HG03108 (cell line): ENCODE measurements around the gene ECHDC3.
A peak's percentile ranks its signal among the peaks of the same experiment; 100 is the strongest.
"Not testable (repeated sequence)": the region's sequence is repeated elsewhere in the genome, so short reads cannot be mapped to it uniquely, and the experiment has no call there.

ENCODE experiments used
- ATAC-seq: cut with Tn5 transposase; IDR thresholded peaks from one replicate; pipeline ENCODE4 v1.9.1; 2021; ENCODE audit warnings: moderate library complexity; ENCODE audit not compliant: unreplicated experiment

Gene ECHDC3, protein sequence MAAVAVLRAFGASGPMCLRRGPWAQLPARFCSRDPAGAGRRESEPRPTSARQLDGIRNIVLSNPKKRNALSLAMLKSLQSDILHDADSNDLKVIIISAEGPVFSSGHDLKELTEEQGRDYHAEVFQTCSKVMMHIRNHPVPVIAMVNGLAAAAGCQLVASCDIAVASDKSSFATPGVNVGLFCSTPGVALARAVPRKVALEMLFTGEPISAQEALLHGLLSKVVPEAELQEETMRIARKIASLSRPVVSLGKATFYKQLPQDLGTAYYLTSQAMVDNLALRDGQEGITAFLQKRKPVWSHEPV

GRCh38 chr10:11742009-11742778 lies at the start of gene ECHDC3:
ECHDC3 (plus strand) TSS chr10:11742382; CDS start chr10:11742577, 195 bp downstream.
- ATAC-seq = peak; percentile 65

DNA sequence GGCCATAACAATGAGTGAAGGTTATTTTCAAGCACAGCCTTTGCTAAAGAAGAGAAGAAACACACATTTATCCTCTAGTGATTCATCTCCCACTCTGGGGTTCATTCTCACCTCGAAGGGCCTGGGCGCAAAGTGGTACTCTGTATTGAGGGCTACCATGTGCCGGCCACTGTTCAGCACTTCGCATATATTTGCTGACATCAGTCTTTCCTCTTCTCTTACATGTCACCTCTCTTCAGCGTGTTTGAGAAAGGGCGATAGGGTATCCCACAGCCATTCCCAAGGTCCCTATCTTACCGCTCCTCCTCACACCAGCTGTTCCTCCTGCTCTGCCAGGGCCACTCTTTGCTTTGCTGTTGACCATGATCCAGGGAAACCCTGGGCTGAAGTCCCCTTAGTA lies 48.8 kb upstream of the ECHDC3 start:
- no peak for ATAC-seq

- no peak for ATAC-seq
These were observed 46.4 kb upstream of the ECHDC3 start for GRCh38 chr10:11695779-11696178.

DNA sequence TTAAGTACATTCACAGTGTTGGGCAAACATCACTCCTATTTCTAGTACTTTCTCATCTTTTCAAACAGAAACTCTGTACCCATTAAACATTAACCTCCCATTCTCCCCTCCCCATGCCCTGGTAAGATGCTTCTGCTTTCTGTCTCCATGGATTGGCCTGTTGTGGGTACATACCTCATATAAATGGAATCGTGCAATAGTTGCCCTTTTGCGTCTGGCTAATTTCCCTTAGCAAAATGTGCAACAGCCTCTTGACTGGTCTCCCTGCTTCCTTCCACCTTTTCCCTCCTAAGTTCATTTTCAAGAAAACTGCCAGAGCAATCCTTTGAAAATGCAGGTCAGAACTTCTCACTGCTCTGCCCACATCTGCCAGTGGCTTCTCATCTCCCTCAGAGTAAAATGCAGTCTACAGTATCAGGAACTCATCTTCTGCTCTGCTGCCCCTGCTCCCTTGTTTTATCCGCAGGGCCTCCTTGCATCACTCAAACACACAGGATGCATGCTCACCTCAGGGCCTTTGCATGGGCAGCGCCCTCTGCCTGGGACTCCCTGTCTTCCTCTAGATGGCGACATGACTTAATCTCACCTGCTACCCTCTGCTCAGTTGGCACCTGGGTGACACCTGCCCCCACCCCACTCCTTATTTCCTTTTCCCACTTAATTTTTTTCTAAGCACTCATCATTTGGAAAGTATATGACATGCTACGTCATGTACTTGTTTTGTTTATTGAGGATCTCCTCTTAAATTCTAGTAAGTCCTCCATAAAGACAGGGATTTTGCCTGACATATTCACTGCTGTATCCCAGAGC lies 44.3 kb upstream of the ECHDC3 start:
- ATAC-seq = peak; percentile 37

DNA sequence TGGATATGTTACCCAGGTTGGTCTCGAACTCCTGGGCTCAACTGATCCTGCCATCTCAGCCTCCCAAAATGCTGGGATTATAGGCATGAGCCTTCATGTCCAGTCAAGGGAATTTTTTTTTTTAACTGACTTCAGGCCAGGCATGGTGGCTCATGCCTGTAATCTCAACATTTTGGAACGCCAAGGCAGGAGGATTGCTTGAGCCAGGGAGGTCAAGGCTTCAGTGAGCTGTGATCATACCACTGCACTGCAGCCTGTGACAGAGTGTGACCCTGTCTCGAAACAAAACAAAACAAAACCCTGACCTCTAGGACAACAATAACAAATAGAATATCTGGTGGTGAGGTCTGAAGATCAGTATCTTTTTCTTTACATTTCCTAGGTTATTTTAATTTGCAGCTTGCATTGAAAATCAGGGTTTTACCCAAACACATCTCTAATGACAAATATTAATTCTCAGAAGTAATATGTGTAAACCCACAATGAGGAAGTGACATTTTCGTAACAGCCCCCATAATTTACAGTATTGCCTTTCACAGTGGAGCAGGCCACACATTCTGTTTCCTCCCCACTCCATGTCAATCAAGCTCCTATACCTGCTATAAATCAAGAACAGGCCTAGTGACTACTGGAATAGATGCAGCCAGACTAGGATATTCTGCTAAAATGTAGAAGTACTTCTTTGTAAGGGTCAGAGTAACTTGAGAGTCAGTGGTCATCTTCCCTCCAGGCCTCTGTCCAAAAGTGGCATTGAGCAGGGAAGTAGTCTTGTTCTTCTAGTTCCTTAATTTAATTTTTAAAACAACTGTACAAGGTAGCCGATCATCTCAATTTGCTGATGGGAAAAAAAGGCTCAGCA lies 43.3 kb upstream of the ECHDC3 start:
- ATAC-seq = peak; percentile 71

- ATAC-seq = no peak
These were observed 42.6 kb upstream of the ECHDC3 start for GRCh38 chr10:11699550-11700097.

DNA sequence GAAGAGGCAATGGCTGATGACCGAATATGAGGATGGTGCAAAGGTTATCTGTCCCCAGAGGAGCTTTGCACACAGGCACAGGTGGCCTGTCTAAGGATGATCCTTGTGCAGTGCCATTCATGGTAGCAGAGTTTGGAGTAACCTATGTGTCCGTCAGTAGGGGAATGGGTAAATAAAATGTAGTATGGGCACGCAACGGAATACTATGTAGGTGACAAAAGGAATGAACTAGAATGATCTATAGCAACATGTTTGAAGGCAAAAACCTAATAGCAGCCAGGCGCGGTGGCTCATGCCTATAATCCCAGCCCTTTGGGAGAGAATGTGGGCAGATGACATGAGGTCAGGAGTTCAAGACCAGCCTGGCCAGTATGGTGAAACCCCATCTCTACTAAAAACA lies 41.6 kb upstream of the ECHDC3 start:
- no peak for ATAC-seq

- no peak for ATAC-seq
These were observed 40.6 kb upstream of the ECHDC3 start for GRCh38 chr10:11701451-11702095.

GRCh38 chr10:11702264-11702663 lies 39.9 kb upstream of the ECHDC3 start:
- ATAC-seq = no peak

GRCh38 chr10:11704092-11704491 lies 38.1 kb upstream of the ECHDC3 start:
- no peak for ATAC-seq

- ATAC-seq = no peak
These were observed 36.5 kb upstream of the ECHDC3 start for GRCh38 chr10:11705722-11706121.

- ATAC-seq = no peak
These were observed 35.2 kb upstream of the ECHDC3 start for GRCh38 chr10:11706895-11707567.

- ATAC-seq = no peak
These were observed 34.4 kb upstream of the ECHDC3 start for GRCh38 chr10:11707624-11708350.

DNA sequence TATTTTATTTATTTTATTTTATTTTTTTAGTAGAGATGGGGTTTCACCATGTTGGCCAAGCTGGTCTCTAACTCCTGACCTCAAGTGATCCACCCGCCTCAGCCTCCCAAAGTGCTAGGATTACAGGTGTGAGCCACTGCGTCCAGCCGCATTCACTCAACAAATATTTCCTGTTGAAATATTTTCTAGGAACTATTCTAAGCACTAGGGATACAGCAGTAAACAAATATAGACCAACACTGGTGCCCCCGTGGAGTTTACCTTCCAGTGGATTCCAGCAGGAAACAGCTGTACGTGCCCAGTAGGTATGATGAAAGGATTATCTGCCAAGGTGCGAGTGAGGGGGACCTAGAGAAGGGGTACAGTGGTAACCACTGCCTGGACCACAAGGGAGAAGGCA lies 33.4 kb upstream of the ECHDC3 start:
- not testable (repeated sequence) for ATAC-seq

GRCh38 chr10:11712744-11713143 lies 29.4 kb upstream of the ECHDC3 start:
- no peak for ATAC-seq

DNA sequence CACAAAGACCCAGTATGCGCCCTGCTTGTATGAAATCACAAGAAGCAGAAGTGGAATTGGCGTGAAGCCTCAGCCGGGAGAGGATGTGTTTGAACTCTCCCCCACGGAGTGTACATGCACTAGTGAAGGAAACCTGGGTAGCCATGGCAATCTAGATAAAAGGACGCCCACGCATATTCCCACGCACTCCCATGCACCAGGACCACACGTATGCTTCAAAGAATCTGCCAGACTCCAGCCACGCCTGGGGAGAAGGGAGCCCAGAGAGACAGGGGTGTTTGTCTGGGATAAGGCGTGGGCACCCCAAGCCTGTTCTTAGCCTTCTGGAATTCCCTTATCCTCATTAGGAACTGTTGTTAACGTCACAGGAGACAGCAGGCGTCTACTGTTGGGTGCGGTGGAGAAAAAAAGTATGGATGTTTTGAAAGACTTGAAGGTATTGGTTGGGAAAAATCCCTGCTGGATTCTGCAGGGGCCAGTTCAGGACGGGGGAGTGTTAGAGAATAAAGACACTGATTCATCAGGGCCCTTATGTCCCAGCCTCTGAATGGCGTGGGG lies 28.9 kb upstream of the ECHDC3 start:
- no peak for ATAC-seq

DNA sequence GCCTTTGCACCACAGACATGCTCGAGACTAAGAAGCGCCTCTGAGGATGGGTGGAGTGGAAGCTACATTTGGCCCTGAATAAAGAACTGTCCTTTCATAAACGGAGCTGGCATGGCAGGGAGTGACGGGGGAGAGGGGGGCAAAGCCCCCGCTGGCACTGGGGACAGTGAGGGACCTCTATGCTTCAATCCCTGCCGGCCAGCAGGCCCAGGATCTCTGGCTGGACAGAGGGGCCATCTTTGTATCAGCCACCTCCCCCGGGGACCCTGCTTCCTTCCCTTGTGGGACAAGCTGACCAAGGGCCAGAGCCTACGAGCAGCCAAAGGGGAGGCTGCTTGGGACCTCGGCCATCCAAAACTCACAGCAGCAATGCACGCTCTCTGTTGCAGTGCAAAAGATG lies 28.2 kb upstream of the ECHDC3 start:
- ATAC-seq = no peak

DNA sequence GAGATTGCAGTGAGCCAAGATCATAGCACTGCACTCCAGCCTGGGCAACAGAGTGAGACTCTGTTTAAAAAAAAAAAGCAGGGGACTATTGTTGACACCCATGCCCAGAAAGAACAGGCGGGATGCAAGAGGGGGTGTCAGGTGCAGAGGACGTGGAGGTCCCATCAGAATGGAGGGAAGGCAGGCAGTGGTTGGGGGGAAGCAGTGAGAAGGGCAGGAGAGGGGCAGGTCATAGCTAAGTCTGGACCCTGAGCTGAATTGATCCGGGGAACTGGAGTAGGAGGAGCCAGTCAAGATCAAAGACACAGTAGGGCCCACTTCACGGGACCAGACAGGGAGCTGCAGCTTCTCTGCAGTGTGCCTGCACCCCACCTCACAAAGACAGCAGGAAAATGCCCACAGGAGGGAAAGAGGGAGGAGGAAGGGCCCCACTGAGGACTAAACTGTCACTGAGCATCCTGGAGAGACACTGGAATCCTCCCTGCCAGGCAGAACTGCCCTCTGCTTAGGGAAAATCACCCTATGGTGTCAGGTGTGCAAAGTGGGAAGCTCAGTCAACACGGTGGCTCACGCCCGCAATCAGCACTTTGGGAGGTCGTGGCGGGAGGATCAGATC lies 27.3 kb upstream of the ECHDC3 start:
- ATAC-seq = no peak
